Measurements from ENCODE around the gene NECTIN1.

Gene NECTIN1

DNA sequence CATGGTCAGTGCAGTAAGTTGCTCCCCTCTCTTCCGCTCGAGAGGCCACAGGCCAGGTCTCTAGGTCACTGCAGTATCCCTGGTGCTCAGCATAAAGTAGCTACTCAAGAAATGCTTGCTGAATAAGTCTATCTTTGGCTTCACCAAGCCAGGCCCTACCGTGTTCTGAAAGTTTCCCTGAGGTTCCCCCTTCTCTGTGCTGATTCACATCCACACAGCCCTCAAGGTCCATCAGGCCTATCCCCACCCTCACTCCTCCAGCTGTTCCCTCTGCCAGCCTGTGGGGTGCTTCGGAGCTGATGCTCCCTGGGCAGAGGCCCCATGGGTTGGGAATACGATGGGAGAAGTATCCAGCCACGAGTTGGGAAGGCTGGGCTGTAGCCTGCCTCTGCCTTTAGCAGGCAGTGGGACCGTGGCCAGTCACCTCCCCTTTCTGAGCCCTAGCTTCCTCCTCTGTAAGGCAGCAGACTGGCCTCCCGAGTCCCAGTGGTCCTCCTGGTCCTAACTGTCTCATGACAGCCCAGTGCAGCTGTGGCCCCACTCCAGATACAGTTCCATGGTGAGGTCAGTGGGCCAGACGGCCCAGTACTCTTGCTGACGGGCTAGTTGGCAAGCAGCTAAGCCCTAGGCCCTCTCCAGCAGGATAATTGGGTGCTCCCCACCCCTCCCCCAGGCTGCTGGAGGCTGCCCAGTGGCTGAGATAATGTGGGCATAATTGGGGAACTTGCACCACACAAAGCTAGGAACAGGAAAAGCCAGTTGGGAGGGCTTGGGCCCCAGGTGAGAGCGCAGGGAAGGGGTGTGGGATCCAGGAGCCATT is 48.2 kb downstream of the NECTIN1 start:
- 91 to 94% methylated on average over 10 of the region's 11 CpGs for WGBS, 2 experiments (ENCODE audit: insufficient coverage in 2 of 2)
- H3K4me3 ChIP-seq (ENCODE audit: extremely low read depth, insufficient read depth, low read length, poor library complexity, severe bottlenecking), result no peak overlapping the region

DNA sequence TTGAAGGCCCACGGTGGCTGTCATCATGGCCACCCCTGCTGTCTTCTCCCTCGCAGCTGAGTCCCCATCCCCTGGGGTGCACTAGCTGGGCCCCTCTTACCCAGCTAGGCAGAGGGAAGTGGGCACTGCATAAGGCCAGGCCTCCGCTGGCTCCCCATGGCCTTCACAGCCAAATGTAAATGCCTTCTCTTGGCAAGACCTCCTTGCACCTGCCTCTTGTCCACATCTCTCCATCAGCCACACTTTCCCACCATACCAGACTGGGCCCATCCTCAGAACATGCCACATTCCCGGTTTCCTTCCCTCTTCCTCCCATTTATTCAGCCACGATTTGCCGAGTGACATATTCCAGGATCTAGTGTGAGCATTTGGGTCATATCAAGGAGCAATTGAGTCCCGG is 49.7 kb downstream of the NECTIN1 start:
- WGBS, 2 experiments (ENCODE audit: insufficient coverage in 2 of 2), result 91 to 96% methylated on average over 7 of the region's 7 CpGs
- H3K4me1 ChIP-seq (ENCODE audit: control insufficient read depth, insufficient read depth, low read length, poor library complexity, severe bottlenecking), result peaks cover 11% of the 10 kb centered on the region
- peaks cover 36% of the 10 kb centered on the region for H3K36me3 ChIP-seq (ENCODE audit: control insufficient read depth, insufficient read depth, low read length)
- H3K9me3 ChIP-seq (ENCODE audit: control insufficient read depth, low read length), result peaks cover 13% of the 10 kb centered on the region
- no peak overlapping the region for H3K27ac ChIP-seq (ENCODE audit: low read depth, low read length, severe bottlenecking)
- H3K4me3 ChIP-seq (ENCODE audit: extremely low read depth, insufficient read depth, low read length, poor library complexity, severe bottlenecking), result no peak overlapping the region

More for the DNA sequence above, 48.2 kb downstream of the NECTIN1 start:
- Histone ChIP-seq H3K36me3 (ENCODE audit: control insufficient read depth, insufficient read depth, low read length) (peaks cover 28% of the 10 kb centered on the region), H3K4me1 (ENCODE audit: control insufficient read depth, insufficient read depth, low read length, poor library complexity, severe bottlenecking) (peaks cover 25% of the 10 kb centered on the region), H3K27ac (ENCODE audit: low read depth, low read length, severe bottlenecking) (no peak overlapping the region), H3K9me3 (ENCODE audit: control insufficient read depth, low read length) (peaks cover 13% of the 10 kb centered on the region)

DNA sequence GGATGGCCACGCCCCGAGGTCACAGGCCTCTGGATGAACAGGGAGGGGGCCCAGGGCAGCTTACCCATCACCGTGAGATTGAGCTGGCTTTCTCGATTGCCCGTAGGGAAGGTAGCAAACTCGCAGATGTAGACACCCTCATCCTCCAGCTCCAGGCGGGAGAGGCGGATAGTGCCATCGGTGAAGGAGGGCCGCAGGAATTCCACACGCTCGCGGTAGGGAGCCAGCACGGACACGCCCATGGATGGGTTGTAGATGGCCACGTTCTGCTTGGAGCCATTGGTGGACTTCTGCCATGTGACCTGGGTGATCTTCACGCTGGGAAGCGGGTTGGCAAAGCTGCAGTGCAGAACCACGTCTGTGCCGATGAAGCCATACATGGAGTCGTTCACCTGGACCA is 50.6 kb downstream of the NECTIN1 start:
- WGBS, 2 experiments (ENCODE audit: insufficient coverage in 2 of 2), result 94 to 96% methylated on average over 18 to 21 of the region's 21 CpGs
- Histone ChIP-seq H3K4me3 (ENCODE audit: extremely low read depth, insufficient read depth, low read length, poor library complexity, severe bottlenecking) (no peak overlapping the region), H3K36me3 (ENCODE audit: control insufficient read depth, insufficient read depth, low read length) (peaks cover 36% of the 10 kb centered on the region), H3K27ac (ENCODE audit: low read depth, low read length, severe bottlenecking) (no peak overlapping the region), H3K4me1 (ENCODE audit: control insufficient read depth, insufficient read depth, low read length, poor library complexity, severe bottlenecking) (peaks cover under 1% of the 10 kb centered on the region), H3K9me3 (ENCODE audit: control insufficient read depth, low read length) (peaks cover 13% of the 10 kb centered on the region)

DNA sequence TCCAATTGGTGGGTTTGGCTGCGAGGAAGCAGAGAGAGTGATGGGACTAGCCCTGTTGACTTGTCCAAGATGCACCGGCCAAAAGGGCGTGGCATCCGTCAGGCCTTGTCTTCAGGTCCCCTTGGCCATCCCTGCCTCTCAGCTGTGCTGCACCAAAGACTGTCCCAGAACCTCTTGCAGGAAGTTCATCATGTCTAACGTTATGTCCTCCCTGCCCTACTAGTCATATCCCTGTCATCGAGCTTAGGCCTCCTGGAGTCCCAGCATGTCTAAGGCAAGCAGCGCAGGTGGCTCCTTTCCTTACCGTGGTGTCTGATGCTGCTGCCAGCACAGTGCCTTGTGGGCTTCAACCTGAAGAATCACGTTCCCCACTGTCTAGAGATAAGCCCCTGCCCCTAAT is 51.2 kb downstream of the NECTIN1 start:
- peaks cover 36% of the 10 kb centered on the region for H3K36me3 ChIP-seq (ENCODE audit: control insufficient read depth, insufficient read depth, low read length)
- no peak overlapping the region for H3K27ac ChIP-seq (ENCODE audit: low read depth, low read length, severe bottlenecking)
- no peaks in the 10 kb centered on the region for H3K4me1 ChIP-seq (ENCODE audit: control insufficient read depth, insufficient read depth, low read length, poor library complexity, severe bottlenecking)
- no peak overlapping the region for H3K4me3 ChIP-seq (ENCODE audit: extremely low read depth, insufficient read depth, low read length, poor library complexity, severe bottlenecking)
- H3K9me3 ChIP-seq (ENCODE audit: control insufficient read depth, low read length), result peaks cover 13% of the 10 kb centered on the region
- 94 to 97% methylated on average over 8 to 9 of the region's 9 CpGs for WGBS, 2 experiments (ENCODE audit: insufficient coverage in 2 of 2)

DNA sequence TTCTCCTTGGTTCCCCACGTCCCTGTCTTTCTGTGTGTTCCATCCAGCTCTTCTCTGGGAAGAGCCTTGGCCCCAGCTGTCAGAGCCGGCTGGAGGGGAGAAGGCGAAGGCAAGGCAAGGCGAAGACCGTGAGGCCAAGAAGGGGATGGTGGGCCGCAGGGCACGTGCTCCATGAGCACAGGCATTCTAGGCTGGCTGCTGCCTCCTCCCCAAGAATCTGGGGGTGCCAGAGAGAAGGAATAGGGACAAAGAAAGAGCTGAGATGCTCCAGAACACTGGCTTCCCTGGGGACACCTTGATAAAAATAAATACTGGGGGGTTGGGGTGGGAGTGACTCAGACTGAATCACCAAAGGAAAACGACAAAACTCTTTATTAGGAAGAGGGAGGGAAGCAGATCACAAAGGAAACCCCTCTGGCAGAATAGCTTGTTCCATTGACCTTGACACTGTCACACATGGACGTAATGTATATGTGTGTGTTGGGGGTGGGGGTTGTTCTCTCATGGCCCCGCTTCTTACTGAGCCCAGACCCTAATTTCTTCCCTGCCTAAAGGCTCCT is 52.5 kb downstream of the NECTIN1 start:
- peaks cover 2% of the 10 kb centered on the region for H3K4me1 ChIP-seq (ENCODE audit: control insufficient read depth, insufficient read depth, low read length, poor library complexity, severe bottlenecking)
- WGBS, 2 experiments (ENCODE audit: insufficient coverage in 2 of 2), result 83 to 94% methylated on average over 7 to 10 of the region's 10 CpGs
- no peak overlapping the region for H3K27ac ChIP-seq (ENCODE audit: low read depth, low read length, severe bottlenecking)
- peaks cover 40% of the 10 kb centered on the region for H3K36me3 ChIP-seq (ENCODE audit: control insufficient read depth, insufficient read depth, low read length)
- no peak overlapping the region for H3K4me3 ChIP-seq (ENCODE audit: extremely low read depth, insufficient read depth, low read length, poor library complexity, severe bottlenecking)
- peaks cover 13% of the 10 kb centered on the region for H3K9me3 ChIP-seq (ENCODE audit: control insufficient read depth, low read length)

DNA sequence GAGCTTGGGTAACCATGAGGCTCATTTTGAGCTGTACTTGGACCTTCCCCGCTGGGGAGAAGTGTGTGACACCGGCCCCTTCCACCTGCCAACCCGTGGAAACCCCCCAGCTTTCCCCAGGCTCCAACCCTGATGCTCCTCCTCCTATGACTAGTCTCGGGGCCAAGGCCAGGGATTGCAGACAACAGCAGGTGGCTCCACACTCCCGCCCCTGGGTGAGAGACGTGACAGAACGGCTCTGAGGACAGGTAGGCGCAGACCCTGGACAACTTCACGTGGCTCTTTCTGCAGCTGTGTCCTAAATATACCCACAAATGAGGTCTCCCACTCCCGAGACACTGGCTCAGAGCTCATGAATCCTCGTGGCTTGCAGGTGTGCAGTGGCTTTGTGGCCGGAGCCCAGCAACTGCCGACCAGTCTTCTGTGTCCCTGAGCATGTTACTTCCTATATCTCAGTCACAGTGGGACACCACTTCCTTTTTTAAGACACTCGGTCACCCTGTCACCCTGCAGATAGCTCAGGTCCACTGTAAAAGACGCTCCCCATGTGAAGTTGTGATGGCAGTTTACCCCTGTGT is 55.2 kb downstream of the NECTIN1 start:
- peaks cover 40% of the 10 kb centered on the region for H3K36me3 ChIP-seq (ENCODE audit: control insufficient read depth, insufficient read depth, low read length)
- WGBS, 2 experiments (ENCODE audit: insufficient coverage in 2 of 2), result 87 to 88% methylated on average over 12 to 14 of the region's 15 CpGs
- H3K4me3 ChIP-seq (ENCODE audit: extremely low read depth, insufficient read depth, low read length, poor library complexity, severe bottlenecking), result no peak overlapping the region
- H3K4me1 ChIP-seq (ENCODE audit: control insufficient read depth, insufficient read depth, low read length, poor library complexity, severe bottlenecking), result peaks cover 4% of the 10 kb centered on the region
- peaks cover 13% of the 10 kb centered on the region for H3K9me3 ChIP-seq (ENCODE audit: control insufficient read depth, low read length)
- H3K27ac ChIP-seq (ENCODE audit: low read depth, low read length, severe bottlenecking), result no peak overlapping the region

DNA sequence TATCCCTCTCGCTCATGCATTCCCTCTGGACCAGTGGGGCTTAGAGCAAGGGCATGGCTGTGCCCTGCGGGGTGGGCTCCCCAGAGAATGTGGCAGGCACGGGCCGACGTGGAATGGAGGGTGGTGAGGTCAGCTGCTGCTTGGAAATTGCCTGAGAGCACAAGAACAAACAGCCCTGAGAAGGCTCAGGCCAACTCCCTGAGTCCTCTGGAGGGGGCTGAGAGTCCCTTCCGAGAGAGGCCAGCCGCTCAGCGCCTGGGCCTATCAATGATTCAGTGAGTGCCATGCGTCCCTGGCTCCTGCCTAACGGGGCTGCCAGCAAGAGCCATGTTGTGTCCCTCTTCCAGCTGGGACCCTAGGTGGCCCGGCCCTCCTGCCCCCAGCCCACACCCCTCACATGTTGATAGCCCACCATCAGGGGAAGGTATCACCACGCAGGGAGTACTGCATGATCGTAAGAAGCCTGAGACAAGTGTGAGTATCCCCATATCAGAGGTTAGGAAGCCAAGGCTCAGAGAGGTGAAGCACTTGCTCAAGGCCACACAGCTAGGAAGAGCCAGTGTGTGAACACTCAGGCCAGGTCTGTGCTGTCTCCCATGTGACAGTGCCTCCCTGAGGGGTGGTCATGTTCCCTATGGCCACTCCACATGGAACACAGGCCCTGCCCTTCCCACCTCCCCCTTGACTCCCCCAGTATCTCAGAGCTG is 55.8 kb downstream of the NECTIN1 start:
- Histone ChIP-seq H3K27ac (ENCODE audit: low read depth, low read length, severe bottlenecking) (no peak overlapping the region), H3K9me3 (ENCODE audit: control insufficient read depth, low read length) (peaks cover 10% of the 10 kb centered on the region), H3K4me3 (ENCODE audit: extremely low read depth, insufficient read depth, low read length, poor library complexity, severe bottlenecking) (no peak overlapping the region), H3K4me1 (ENCODE audit: control insufficient read depth, insufficient read depth, low read length, poor library complexity, severe bottlenecking) (peaks cover 4% of the 10 kb centered on the region), H3K36me3 (ENCODE audit: control insufficient read depth, insufficient read depth, low read length) (peaks cover 35% of the 10 kb centered on the region)
- WGBS, 2 experiments (ENCODE audit: insufficient coverage in 2 of 2), result 96 to 100% methylated on average over 3 to 8 of the region's 13 CpGs

DNA sequence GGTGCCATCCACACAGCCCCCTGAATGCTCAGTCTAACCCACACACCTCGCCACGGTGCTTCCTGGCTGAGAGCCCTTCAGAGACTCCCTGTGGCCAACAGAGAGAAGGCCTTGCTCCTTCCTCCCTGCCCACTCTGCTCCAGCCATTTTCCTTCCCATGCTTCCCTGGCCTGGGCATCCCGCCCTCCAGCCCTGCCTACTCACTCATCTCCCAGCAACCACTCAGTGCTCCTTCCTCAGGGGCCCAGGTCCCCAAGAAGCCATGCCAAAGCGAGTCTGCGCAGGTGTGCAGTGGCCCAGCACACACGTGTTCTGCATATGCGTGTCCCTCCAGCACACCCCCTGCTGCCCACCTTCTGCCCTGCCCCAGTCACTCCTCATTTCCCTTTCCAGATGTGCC is 56.4 kb downstream of the NECTIN1 start:
- Histone ChIP-seq H3K36me3 (ENCODE audit: control insufficient read depth, insufficient read depth, low read length) (peaks cover 29% of the 10 kb centered on the region), H3K27ac (ENCODE audit: low read depth, low read length, severe bottlenecking) (no peak overlapping the region), H3K9me3 (ENCODE audit: control insufficient read depth, low read length) (peaks cover 4% of the 10 kb centered on the region), H3K4me1 (ENCODE audit: control insufficient read depth, insufficient read depth, low read length, poor library complexity, severe bottlenecking) (peaks cover 4% of the 10 kb centered on the region), H3K4me3 (ENCODE audit: extremely low read depth, insufficient read depth, low read length, poor library complexity, severe bottlenecking) (no peak overlapping the region)
- 93% methylated on average over 7 of the region's 7 CpGs for WGBS, 2 experiments (ENCODE audit: insufficient coverage in 2 of 2)

DNA sequence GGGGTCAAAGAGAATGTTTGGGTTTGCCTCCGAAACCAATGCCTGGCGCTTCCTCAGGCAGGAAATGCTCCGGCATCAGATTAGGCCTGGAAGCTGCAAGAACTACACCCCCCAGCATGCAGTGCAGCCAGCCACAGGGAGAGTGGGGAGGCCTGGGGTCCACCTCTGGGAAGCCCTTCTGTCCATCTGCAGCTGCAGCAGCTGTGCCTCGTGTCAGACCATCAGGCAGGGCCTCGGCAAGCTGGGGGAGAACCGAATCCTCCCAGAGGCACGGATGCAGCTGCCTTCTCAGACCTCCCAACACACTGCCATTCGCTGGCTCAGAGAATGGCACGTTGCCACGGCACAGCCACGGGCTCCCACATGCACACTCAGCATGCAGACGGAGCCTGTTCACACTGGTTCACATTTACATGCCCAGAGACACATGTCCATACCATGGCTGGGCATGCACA is 57.4 kb downstream of the NECTIN1 start:
- Histone ChIP-seq H3K4me3 (ENCODE audit: extremely low read depth, insufficient read depth, low read length, poor library complexity, severe bottlenecking) (no peak overlapping the region), H3K9me3 (ENCODE audit: control insufficient read depth, low read length) (no peaks in the 10 kb centered on the region), H3K27ac (ENCODE audit: low read depth, low read length, severe bottlenecking) (no peak overlapping the region), H3K36me3 (ENCODE audit: control insufficient read depth, insufficient read depth, low read length) (peaks cover 20% of the 10 kb centered on the region), H3K4me1 (ENCODE audit: control insufficient read depth, insufficient read depth, low read length, poor library complexity, severe bottlenecking) (peaks cover 8% of the 10 kb centered on the region)
- 88 to 92% methylated on average over 9 to 10 of the region's 12 CpGs for WGBS, 2 experiments (ENCODE audit: insufficient coverage in 2 of 2)

DNA sequence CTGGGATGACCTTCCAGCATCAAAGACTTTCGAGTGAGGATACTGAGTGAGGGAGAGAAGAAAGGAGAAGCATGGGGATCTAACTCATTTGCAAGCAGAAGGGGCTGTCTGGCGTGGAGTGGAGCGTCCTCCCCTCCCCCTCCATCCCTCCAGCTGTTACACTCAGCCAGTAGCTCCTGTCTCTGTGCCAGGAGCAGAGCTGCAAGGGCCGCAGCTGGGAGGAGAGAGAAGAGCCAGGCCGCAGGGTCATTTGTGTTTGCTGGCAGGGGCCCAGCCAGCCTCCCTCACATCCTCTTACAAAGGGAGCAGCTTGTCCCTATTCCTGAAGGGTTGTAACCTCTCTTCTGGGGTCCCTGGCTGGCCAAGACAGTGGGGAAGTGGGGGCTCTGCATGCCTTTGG is 57.9 kb downstream of the NECTIN1 start:
- WGBS, 2 experiments (ENCODE audit: insufficient coverage in 2 of 2), result 80% methylated on average over 1 of the region's 5 CpGs; no CpG with 5 or more reads in 1 of the 2 experiments
- Histone ChIP-seq H3K27ac (ENCODE audit: low read depth, low read length, severe bottlenecking) (no peak overlapping the region), H3K4me3 (ENCODE audit: extremely low read depth, insufficient read depth, low read length, poor library complexity, severe bottlenecking) (no peak overlapping the region), H3K4me1 (ENCODE audit: control insufficient read depth, insufficient read depth, low read length, poor library complexity, severe bottlenecking) (peaks cover 9% of the 10 kb centered on the region), H3K9me3 (ENCODE audit: control insufficient read depth, low read length) (no peaks in the 10 kb centered on the region), H3K36me3 (ENCODE audit: control insufficient read depth, insufficient read depth, low read length) (peaks cover 14% of the 10 kb centered on the region)
